ENCODE data around the gene DAB1. TPM values are rescaled to one million over a fixed set of nuclear protein-coding genes. Genes with fewer than 3 reads are reported as not detected.

DAB1 gene
- polyA plus RNA-seq, 1 donor from 2014 or later, result 11.4 TPM

DNA sequence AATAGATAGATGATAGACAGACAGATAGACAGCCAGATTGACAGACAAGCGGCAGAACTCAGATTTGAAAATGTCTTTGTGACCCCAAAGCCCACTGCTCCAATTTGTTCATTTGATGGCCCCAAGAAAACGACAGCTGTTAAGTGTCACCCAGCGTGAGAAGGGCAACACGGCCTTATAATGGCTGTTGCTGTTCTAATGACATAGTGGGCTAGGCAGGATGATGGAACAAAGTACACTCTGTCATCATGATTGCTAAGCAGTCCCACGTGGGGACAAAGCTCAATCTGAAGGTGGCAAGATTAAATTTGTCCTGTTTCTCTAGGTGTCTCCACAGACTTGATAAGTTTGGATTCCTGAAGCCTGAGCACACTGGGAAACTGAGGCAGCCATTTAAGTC, 112.9 kb downstream of the DAB1 start:
- H3K4me3 ChIP-seq (ENCODE audit: low read length), result no peak overlapping the region
- no peak overlapping the region for H2AFZ ChIP-seq (ENCODE audit: low read depth, low read length)
- peak; percentile 59 for TF ChIP-seq POLR2AphosphoS5 (IDR thresholded peaks at IDR 0.05)
- TF ChIP-seq EP300 (conservative IDR thresholded peaks at IDR 0.05; ENCODE audit: poor library complexity, severe bottlenecking), result peak; percentile 77
- TF ChIP-seq MXI1 (conservative IDR thresholded peaks at IDR 0.05; ENCODE audit: poor library complexity, severe bottlenecking), result no peak
- no peak overlapping the region for H3K9ac ChIP-seq (ENCODE audit: low read length)
- H3K4me2 ChIP-seq (ENCODE audit: low read length), result no peak overlapping the region
- no peak overlapping the region for H3K27ac ChIP-seq (ENCODE audit: low read length)
- H3K9me3 ChIP-seq (ENCODE audit: low read length), result no peaks in the 10 kb centered on the region
- no peaks in the 10 kb centered on the region for H3F3A ChIP-seq (ENCODE audit: insufficient read depth, low read length, poor library complexity, severe bottlenecking)
- no peaks in the 10 kb centered on the region for H4K20me1 ChIP-seq (ENCODE audit: insufficient read depth)
- H3K27me3 ChIP-seq (ENCODE audit: insufficient read depth, low read depth, low read length), result no peaks in the 10 kb centered on the region
- H3K9me2 ChIP-seq (ENCODE audit: insufficient read depth, low read length), result no peaks in the 10 kb centered on the region
- H3K79me2 ChIP-seq (replicated peaks; ENCODE audit: insufficient read depth, low read length), result no peaks in the 10 kb centered on the region
- no peaks in the 10 kb centered on the region for H3K36me3 ChIP-seq (ENCODE audit: insufficient read depth, low read length)

GRCh38 chr1:57309630-57310029, 114.2 kb downstream of the DAB1 start:
- Histone ChIP-seq H4K20me1 (ENCODE audit: insufficient read depth) (no peaks in the 10 kb centered on the region), H3K9me3 (ENCODE audit: low read length) (no peaks in the 10 kb centered on the region), H3K9me2 (ENCODE audit: insufficient read depth, low read length) (no peaks in the 10 kb centered on the region), H3K79me2 (replicated peaks; ENCODE audit: insufficient read depth, low read length) (no peaks in the 10 kb centered on the region), H3K27ac (ENCODE audit: low read length) (no peak overlapping the region), H3K4me2 (ENCODE audit: low read length) (no peak overlapping the region), H3F3A (ENCODE audit: insufficient read depth, low read length, poor library complexity, severe bottlenecking) (no peaks in the 10 kb centered on the region), H2AFZ (ENCODE audit: low read depth, low read length) (no peak overlapping the region), H3K9ac (ENCODE audit: low read length) (no peak overlapping the region), H3K4me3 (ENCODE audit: low read length) (no peak overlapping the region), H3K36me3 (ENCODE audit: insufficient read depth, low read length) (no peaks in the 10 kb centered on the region), H3K27me3 (ENCODE audit: insufficient read depth, low read depth, low read length) (no peaks in the 10 kb centered on the region)
- TF ChIP-seq, protein P1, sequence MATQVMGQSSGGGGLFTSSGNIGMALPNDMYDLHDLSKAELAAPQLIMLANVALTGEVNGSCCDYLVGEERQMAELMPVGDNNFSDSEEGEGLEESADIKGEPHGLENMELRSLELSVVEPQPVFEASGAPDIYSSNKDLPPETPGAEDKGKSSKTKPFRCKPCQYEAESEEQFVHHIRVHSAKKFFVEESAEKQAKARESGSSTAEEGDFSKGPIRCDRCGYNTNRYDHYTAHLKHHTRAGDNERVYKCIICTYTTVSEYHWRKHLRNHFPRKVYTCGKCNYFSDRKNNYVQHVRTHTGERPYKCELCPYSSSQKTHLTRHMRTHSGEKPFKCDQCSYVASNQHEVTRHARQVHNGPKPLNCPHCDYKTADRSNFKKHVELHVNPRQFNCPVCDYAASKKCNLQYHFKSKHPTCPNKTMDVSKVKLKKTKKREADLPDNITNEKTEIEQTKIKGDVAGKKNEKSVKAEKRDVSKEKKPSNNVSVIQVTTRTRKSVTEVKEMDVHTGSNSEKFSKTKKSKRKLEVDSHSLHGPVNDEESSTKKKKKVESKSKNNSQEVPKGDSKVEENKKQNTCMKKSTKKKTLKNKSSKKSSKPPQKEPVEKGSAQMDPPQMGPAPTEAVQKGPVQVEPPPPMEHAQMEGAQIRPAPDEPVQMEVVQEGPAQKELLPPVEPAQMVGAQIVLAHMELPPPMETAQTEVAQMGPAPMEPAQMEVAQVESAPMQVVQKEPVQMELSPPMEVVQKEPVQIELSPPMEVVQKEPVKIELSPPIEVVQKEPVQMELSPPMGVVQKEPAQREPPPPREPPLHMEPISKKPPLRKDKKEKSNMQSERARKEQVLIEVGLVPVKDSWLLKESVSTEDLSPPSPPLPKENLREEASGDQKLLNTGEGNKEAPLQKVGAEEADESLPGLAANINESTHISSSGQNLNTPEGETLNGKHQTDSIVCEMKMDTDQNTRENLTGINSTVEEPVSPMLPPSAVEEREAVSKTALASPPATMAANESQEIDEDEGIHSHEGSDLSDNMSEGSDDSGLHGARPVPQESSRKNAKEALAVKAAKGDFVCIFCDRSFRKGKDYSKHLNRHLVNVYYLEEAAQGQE (IDR thresholded peaks at IDR 0.05; ENCODE audit: borderline replicate concordance), result no peak
- TF ChIP-seq POLR2AphosphoS5 (IDR thresholded peaks at IDR 0.05) (no peak), EP300 (conservative IDR thresholded peaks at IDR 0.05; ENCODE audit: poor library complexity, severe bottlenecking) (no peak), TAF1 (IDR thresholded peaks at IDR 0.05; ENCODE audit: low read depth) (no peak), EZH2 (IDR thresholded peaks at IDR 0.05; ENCODE audit: borderline replicate concordance, insufficient read depth, low read length, poor library complexity, severe bottlenecking) (no peak), MXI1 (conservative IDR thresholded peaks at IDR 0.05; ENCODE audit: poor library complexity, severe bottlenecking) (no peak), RAD21 (conservative IDR thresholded peaks at IDR 0.05) (no peak), SMC3 (conservative IDR thresholded peaks at IDR 0.05; ENCODE audit: poor library complexity) (no peak)
- TF ChIP-seq, protein P2, sequence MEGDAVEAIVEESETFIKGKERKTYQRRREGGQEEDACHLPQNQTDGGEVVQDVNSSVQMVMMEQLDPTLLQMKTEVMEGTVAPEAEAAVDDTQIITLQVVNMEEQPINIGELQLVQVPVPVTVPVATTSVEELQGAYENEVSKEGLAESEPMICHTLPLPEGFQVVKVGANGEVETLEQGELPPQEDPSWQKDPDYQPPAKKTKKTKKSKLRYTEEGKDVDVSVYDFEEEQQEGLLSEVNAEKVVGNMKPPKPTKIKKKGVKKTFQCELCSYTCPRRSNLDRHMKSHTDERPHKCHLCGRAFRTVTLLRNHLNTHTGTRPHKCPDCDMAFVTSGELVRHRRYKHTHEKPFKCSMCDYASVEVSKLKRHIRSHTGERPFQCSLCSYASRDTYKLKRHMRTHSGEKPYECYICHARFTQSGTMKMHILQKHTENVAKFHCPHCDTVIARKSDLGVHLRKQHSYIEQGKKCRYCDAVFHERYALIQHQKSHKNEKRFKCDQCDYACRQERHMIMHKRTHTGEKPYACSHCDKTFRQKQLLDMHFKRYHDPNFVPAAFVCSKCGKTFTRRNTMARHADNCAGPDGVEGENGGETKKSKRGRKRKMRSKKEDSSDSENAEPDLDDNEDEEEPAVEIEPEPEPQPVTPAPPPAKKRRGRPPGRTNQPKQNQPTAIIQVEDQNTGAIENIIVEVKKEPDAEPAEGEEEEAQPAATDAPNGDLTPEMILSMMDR (IDR thresholded peaks at IDR 0.05; ENCODE audit: poor library complexity, severe bottlenecking), result no peak

Data from neural cell (in vitro differentiated cells).